CD1c-positive myeloid dendritic cell (primary cell): ENCODE results near the gene BLTP3B.
"Not testable (repeated sequence)": the region's sequence is repeated elsewhere in the genome, so short reads cannot be mapped to it uniquely, and the experiment has no call there.

ENCODE experiments used
- DNase-seq: peaks from one replicate; pipeline ENCODE4 v3.0.0-alpha.2; 2016; ENCODE audit errors: extremely low spot score

The BLTP3B gene

DNA sequence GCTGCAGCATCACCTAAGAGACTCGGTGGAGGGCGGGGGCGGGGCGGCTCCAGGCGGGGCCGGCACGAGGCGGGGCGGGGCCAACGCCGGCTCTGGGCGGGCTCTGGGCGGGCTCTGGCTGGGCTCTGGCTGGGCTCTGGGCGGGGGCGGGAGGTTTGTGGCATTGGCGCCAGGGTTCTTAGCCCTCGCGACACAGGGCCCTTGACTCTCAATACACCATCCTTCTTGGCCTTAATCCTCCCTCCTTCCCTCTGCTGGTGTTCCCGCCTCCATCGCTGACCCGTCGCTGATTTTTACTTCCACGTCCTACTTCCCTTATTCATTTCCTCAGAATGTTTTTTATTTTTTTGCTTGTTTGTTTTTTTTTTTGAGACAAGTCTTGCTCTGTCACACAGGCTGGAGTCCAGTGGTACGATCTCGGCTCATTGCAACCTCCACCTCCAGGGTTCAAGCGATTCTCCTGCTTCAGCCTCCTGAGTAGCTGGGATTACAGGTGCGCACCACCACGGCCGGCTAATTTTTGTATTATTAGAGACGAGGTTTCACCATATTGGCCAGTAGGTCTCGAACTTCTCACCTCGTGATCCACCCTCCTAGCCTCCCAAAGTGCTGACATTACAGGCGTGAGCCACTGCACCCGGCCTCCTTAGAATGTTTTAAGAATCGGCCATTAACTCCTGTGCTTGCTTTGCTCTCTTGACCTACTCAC is at the start of gene BLTP3B:
Gene BLTP3B, minus strand, starts transcription at position 24 of the 709 bp plus-strand sequence. CDS start 239 bp downstream, outside the sequence.
- peak; percentile 89 for DNase-seq

- no peak for DNase-seq
Observed at GRCh38 chr12:100189636-100190394, 47.1 kb upstream of the BLTP3B start.

GRCh38 chr12:100188888-100189635 is 46.4 kb upstream of the BLTP3B start:
- not testable (repeated sequence) for DNase-seq

DNA sequence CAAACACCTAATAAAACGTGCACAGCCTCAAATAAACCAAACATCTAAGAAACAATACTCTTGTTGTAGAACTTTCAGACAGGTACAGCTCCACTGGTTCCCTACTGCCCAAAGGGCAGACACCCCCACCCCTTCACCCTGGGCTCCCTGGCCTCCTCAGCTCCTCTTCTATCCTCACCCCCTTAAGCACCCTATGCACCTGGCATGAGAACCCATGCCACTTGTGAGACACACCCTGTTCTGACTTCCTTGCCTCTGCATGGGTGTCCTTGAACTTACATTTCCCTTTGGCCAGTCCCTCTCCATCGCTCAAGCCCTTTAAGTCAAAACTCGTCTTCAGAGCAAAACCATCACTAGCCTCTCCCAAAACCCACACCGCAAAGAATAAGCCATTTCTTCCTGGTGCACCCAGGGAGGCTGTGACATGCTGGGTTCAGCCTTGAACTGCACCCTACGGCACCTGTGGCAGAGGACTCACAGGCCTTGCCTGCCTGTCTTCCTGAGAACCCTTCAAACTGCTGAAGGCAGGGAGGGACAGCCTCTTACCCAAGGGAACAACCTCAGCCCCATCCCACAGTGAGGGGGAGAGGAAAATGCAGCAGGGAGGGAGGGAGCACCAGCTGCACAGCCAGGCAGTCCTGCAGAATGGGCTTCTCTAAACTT is 45.3 kb upstream of the BLTP3B start:
- DNase-seq, result no peak

DNA sequence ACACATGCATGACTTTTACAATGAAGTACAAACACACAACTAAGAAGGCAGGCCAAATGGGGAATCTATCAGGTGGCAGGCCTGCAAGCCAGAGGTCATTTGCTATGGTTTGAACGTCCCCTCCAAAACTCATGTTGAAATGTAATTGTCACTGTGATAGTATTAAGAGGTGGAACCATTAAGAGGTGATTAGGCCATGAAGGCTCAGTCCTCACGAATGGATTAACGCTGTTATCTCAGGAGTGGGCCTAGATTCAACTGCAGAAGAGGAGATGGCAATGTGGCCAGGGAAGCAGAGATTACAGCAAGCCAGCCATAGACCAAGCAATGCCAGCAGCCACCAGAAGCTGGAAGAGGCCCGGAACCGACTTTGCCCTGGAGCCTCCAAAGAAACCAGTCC is 44.4 kb upstream of the BLTP3B start:
- DNase-seq, result no peak

DNA sequence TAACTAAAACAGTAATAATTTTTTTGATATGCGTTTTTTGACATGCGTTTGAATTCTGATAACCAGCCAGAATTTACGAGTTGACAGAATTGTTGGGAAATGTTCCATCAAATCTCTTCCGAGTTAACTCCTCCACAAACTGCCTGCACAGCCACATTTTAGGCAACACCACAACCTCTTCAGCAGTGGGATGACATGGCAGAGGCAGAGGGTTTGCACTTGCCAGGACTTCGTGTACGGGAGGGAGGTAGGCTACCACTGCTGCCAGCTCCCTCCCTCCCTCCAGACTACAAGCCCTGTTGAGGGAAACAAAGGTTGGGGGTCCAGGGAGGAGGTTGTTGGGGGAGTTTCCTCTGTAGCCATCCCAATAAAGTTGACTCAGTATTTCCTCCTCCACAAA is 43.4 kb upstream of the BLTP3B start:
- DNase-seq, result no peak

GRCh38 chr12:100185361-100185894 is 42.8 kb upstream of the BLTP3B start:
- DNase-seq, result no peak

DNA sequence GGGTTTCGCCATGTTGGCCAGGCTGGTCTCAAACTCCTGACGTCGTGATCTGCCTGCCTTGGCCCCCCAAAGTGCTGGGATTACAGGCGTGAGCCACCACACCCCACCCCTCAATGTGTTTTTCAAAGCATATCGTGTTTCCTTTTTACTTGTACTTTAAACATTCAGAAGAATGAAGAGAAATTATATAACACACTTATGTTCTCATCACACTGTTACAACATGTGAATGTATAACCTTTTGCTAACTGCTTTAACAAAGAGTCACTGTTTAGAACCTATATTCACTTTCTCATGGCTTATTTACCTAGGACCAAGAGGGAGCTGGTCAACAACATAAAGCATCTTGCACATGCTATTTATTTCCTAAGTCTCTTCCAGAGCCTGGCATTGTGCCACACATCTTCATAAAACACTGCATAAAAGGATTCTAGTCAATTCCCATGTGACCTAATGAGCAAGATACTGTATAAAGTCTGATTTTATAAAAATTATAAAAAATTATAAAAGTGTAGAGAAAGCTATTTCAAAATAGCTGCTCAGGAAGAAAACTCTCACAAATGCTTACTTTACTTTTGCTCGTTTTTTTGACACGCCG is 42.0 kb upstream of the BLTP3B start:
- DNase-seq, result no peak

- no peak for DNase-seq
Observed at GRCh38 chr12:100179252-100179651, 36.6 kb upstream of the BLTP3B start.

GRCh38 chr12:100176493-100176892 is 33.8 kb upstream of the BLTP3B start:
- DNase-seq, result not testable (repeated sequence)

DNA sequence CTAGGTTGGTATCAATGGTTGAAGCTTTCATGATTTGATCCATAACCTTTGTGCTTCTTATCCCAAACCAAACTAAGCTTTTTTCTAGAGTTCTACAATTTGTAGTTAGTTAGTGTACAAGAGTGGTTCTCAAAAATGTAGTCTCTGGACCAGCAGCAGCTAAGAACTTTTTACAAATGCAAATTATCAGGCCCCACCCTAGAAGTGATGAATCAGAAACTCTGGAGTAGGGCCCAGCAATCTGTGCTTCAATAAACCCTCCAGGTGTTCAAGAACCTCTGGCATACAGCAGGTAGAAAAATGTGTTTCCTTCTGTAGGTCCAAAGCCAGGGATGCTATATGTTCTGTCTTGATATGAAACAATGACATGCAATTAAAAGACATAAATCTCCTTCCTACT is 31.8 kb upstream of the BLTP3B start:
- no peak for DNase-seq

- no peak for DNase-seq
Observed at GRCh38 chr12:100173111-100173510, 30.4 kb upstream of the BLTP3B start.

DNA sequence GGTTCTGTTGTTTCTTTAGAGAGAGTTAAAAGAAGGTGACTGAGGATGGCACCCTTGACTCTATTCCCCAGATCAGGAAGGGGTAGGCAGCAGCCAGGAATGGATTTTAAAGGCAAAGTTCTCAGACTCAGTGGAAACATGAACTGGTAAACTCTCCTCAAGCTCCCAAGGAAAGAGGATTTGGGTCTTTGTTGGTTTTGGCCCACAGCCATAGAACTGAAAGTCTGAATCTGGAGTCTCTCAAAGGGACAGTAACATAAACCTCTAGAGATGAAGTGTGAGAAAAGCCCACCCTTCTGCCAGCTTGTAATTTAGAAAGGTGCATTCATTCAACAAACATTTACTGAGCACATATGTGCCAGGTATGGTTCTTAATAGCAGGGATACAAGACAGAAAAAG is 28.6 kb upstream of the BLTP3B start:
- no peak for DNase-seq

GRCh38 chr12:100170313-100170858 is 27.7 kb upstream of the BLTP3B start:
- no peak for DNase-seq

DNA sequence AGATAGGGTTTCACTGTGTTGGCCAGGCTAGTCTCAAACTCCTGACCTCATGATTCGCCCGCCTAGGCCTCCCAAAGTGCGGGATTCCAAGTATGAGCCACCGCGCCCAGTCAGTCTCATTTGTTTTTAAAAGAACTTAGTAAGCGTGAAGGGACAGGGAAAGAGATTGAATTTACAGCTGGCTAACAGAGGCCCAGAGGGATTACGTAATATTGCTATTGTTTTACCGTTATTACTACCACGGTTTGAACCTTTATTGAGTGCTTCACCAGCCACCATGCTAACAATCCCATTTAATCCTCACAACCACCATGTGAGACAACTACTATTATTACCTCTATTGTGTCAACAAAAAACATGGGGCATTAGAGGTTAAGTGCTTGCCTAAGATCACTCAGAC is 26.7 kb upstream of the BLTP3B start:
- DNase-seq, result no peak

- DNase-seq, result no peak
Observed at GRCh38 chr12:100168562-100168961, 25.9 kb upstream of the BLTP3B start.

- DNase-seq, result no peak
Observed at GRCh38 chr12:100166232-100166631, 23.6 kb upstream of the BLTP3B start.

DNA sequence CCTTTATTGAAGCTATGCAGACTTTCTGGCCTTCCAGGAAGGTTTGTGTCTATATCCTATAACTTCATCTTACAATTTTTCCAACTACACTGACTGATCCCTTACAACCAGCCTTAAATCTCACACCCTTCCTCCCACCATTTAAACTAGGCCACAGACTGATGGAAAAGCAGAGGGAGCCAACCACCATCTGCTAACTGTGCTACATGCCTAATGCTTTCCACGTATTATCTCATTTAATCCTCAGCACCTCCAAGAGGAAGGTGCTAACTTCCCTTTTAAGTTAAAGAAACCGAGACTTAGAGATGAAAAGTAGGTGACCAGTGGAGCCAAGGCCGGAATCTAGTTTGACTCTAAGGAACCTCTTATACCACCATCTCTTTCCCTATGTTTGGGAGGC is 22.7 kb upstream of the BLTP3B start:
- DNase-seq, result no peak

DNA sequence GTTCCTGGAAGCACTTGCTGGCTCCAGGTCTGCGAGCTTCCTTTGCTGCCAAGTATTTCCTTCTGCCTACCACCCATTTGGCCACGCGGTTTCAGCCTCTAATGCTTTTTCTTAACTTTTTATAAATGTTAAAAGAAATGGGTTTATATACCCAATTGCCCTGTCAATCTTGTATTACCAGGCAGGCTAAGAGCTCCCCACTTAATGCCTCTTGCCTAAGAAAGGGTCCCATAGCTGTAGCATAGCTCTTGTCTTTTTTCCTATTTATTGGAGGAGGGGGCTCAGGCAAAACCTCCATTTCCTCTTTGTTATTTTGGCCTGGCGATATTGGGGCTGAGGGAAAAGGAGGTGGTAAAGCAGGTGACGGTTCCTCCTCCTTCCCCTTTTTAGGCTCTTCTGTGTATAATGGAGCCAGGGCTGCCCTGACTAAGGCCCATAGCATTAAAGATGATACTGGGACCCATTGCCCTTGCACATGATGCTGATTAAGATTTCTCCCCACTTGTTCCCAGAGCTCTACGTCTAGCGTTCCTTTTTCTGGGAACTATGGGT is 21.6 kb upstream of the BLTP3B start:
- no peak for DNase-seq

GRCh38 chr12:100163416-100164152 is 20.9 kb upstream of the BLTP3B start:
- DNase-seq, result peak; percentile 52
